ENCODE data around the gene FCRL2.

Gene FCRL2

GRCh38 chr1:157700305-157700704 lies 76.6 kb downstream of the FCRL2 start:
- Mint-ChIP-seq H3K36me3 (ENCODE audit: insufficient read depth) (peaks cover 20% of the 10 kb centered on the region), H3K9me3 (peaks cover 6% of the 10 kb centered on the region), H3K4me1 (peaks cover 89% of the 10 kb centered on the region), H3K27me3 (no peaks in the 10 kb centered on the region), H3K27ac (ENCODE audit: low read depth) (peak overlapping the region; percentile 91), H3K4me3 (peak overlapping the region; percentile 75)
- ATAC-seq (replicated peaks; ENCODE audit: extremely low read depth, poor library complexity, severe bottlenecking): peak; percentile 3
- DNase-seq (ENCODE audit: low spot score in 2 of 2): no peak

DNA sequence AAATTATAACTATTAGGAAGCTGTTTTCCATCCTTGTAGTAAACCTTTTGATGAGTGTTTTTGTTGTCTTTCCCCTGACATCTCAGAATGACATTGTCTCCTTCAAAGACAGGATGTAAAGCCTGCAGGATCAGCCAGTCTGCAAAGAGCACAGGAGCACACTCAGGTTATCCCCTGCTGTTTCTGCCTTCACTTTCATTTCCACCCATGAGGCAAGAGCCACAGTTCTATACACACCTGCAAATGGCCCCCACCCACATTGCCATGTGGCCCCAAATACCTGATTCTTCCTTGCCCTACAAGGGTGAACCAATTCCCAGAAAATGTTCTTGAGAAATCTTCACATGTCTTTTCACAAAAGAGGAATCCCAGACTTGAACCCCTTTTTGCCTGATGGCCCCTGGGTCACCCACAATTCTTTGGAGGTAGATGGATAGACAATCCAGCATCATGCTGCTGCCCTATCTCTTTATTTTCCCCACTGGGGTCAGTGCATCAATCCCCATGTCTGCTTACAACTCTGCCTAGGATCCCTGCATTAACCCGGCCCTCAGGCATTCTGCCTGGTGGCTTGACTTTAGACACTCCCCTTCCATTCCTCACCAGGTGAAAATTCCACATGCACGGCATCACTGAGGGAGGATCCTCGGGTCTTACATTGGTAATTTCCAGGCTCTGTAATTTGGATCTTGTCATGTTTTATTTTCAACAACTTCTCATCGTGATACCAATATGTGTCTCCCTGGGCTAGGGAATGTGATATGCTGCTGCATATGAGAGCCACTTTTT lies 79.0 kb downstream of the FCRL2 start:
- H3K27ac Mint-ChIP-seq (ENCODE audit: low read depth): peak overlapping the region; percentile 91
- DNase-seq (ENCODE audit: low spot score in 2 of 2) (no peak), ATAC-seq (replicated peaks; ENCODE audit: extremely low read depth, poor library complexity, severe bottlenecking) (no peak)
- H3K9me3 Mint-ChIP-seq: peaks cover 6% of the 10 kb centered on the region
- H3K36me3 Mint-ChIP-seq (ENCODE audit: insufficient read depth): peaks cover 33% of the 10 kb centered on the region
- H3K27me3 Mint-ChIP-seq: no peaks in the 10 kb centered on the region
- H3K4me3 Mint-ChIP-seq: peak overlapping the region; percentile 75
- peaks cover 97% of the 10 kb centered on the region for H3K4me1 Mint-ChIP-seq

GRCh38 chr1:157696966-157697628 lies 79.8 kb downstream of the FCRL2 start:
- H3K27ac Mint-ChIP-seq (ENCODE audit: low read depth): peak overlapping the region; percentile 91
- peaks cover 89% of the 10 kb centered on the region for H3K4me1 Mint-ChIP-seq
- no peak for ATAC-seq (replicated peaks; ENCODE audit: extremely low read depth, poor library complexity, severe bottlenecking)
- H3K36me3 Mint-ChIP-seq (ENCODE audit: insufficient read depth): peaks cover 38% of the 10 kb centered on the region
- H3K4me3 Mint-ChIP-seq: peak overlapping the region; percentile 75
- no peaks in the 10 kb centered on the region for H3K27me3 Mint-ChIP-seq
- no peak for DNase-seq (ENCODE audit: low spot score in 2 of 2)
- H3K9me3 Mint-ChIP-seq: no peaks in the 10 kb centered on the region

Data from central memory CD8-positive, alpha-beta T cell (primary cell).